ENCODE data around the gene PCP4L1.

DNA sequence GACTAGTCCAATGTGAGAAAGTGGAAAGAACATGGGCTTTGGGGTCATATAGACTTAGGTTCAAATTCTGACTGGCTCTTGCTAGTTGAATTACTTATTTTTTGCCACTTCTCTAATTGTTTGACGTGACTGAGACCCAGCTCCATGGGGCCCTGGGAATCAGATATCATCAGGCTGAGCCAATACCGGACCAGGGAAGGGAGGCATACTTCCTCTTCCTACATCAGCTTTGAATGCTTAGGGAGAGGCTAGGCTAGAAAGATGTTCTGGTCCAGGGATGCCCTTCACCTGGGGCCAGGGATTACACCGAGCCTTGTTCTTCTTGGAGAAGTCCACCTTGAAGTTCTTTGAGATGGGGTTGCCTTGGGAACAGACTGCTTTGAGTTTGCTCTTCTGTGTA is 16.9 kb upstream of the PCP4L1 start:
- TF ChIP-seq, protein P1, sequence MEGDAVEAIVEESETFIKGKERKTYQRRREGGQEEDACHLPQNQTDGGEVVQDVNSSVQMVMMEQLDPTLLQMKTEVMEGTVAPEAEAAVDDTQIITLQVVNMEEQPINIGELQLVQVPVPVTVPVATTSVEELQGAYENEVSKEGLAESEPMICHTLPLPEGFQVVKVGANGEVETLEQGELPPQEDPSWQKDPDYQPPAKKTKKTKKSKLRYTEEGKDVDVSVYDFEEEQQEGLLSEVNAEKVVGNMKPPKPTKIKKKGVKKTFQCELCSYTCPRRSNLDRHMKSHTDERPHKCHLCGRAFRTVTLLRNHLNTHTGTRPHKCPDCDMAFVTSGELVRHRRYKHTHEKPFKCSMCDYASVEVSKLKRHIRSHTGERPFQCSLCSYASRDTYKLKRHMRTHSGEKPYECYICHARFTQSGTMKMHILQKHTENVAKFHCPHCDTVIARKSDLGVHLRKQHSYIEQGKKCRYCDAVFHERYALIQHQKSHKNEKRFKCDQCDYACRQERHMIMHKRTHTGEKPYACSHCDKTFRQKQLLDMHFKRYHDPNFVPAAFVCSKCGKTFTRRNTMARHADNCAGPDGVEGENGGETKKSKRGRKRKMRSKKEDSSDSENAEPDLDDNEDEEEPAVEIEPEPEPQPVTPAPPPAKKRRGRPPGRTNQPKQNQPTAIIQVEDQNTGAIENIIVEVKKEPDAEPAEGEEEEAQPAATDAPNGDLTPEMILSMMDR (conservative IDR thresholded peaks at IDR 0.05 in 1 of 2, IDR thresholded peaks at IDR 0.05 in 1 of 2; ENCODE audit: extremely low read depth in 1 of 2, insufficient read depth in 1 of 2, low read depth in 1 of 2, low read length in 2 of 2): no peak
- no peak for TF ChIP-seq EZH2 (IDR thresholded peaks at IDR 0.05; ENCODE audit: borderline replicate concordance, low read length)
